Colonic mucosa (tissue), 4 donors: ENCODE measurements around the gene MARCO. TPM values are rescaled to one million over a fixed set of nuclear protein-coding genes. Genes with fewer than 3 reads are reported as not detected.

ENCODE experiments used
- DNase-seq: peaks from one replicate; pipeline ENCODE4 v3.0.0-alpha.2; 2020
- H3K27ac ChIP-seq: fragments of 200-600 bp; one replicate; pipeline ENCODE4 v1.8.0; 2021
- H3K27me3 ChIP-seq: fragments of 200-600 bp; one replicate; pipeline ENCODE4 v1.8.0; 2021
- H3K36me3 ChIP-seq: fragments of 200-600 bp; one replicate; pipeline ENCODE4 v1.8.0; 2021
- H3K4me1 ChIP-seq: fragments of 200-600 bp; one replicate; pipeline ENCODE4 v1.8.0; 2021; ENCODE audit warnings: mild to moderate bottlenecking
- H3K4me3 ChIP-seq: fragments of 200-600 bp; one replicate; pipeline ENCODE4 v1.8.0; 2021
- H3K9ac ChIP-seq, 2 donors: one replicate each; pipeline ENCODE4 v1.7.0; 2013; ENCODE audit warnings: control low read depth in 2 of 2, low read depth in 2 of 2, low read length in 2 of 2
- H3K9me3 ChIP-seq: fragments of 200-600 bp; one replicate; pipeline ENCODE4 v1.8.0; 2021
- CTCF ChIP-seq: fragments of 200-600 bp; IDR thresholded peaks from one replicate; pipeline ENCODE4 v1.8.0; 2022; ENCODE audit warnings: antibody characterized with exemption, mild to moderate bottlenecking
- intact Hi-C: fragments of 100-400 bp; cut with DNase I; formaldehyde crosslinking; loops from one replicate; pipeline ENCODE4 v1.14.1; 2022
- total RNA-seq, 2 donors: library from RNA; stranded (reverse); fragmentation: NEBNext Ultra II Directional in 1 of 2; extraction: Animal tissue kit (Norgen Biotek cat#: 25700) in 1 of 2; gene quantifications; one replicate each; pipeline ENCODE4 v1.2.1, GENCODE V29; 2021
- donor health status: healthy.
- donor health status: DM: no; HTN: no; CAD: no.
- donor health status: DM: no; HTN: no; CAD: no.

Gene MARCO
- total RNA-seq, 2 donors from 2014 or later: 0.77 to 3.7 TPM

- no peak overlapping the region for H3K27ac ChIP-seq
- intact Hi-C loops: no loop called here
- TF ChIP-seq CTCF: no peak
- no peaks in the 10 kb centered on the region for H3K27me3 ChIP-seq
- no peaks in the 10 kb centered on the region for H3K4me1 ChIP-seq
- H3K9me3 ChIP-seq: no peaks in the 10 kb centered on the region
- DNase-seq: no peak
- H3K36me3 ChIP-seq: no peaks in the 10 kb centered on the region
- no peak overlapping the region for H3K9ac ChIP-seq
- H3K4me3 ChIP-seq: no peak overlapping the region
Measured at GRCh38 chr2:118911936-118912335, 30.1 kb upstream of the MARCO start.

GRCh38 chr2:118913131-118913802, 28.7 kb upstream of the MARCO start:
- no peak overlapping the region for H3K9ac ChIP-seq
- intact Hi-C loops: no loop called here
- no peak for DNase-seq
- H3K4me3 ChIP-seq: no peak overlapping the region
- no peak for TF ChIP-seq CTCF
- H3K27ac ChIP-seq: no peak overlapping the region
- H3K27me3 ChIP-seq: no peaks in the 10 kb centered on the region
- no peaks in the 10 kb centered on the region for H3K9me3 ChIP-seq
- no peaks in the 10 kb centered on the region for H3K36me3 ChIP-seq
- H3K4me1 ChIP-seq: no peaks in the 10 kb centered on the region

GRCh38 chr2:118913803-118914645, 28.0 kb upstream of the MARCO start:
- no peak for TF ChIP-seq CTCF
- no peak overlapping the region for H3K27ac ChIP-seq
- H3K9ac ChIP-seq: no peak overlapping the region
- no peak for DNase-seq
- intact Hi-C loops: no loop called here
- no peak overlapping the region for H3K4me3 ChIP-seq
- no peaks in the 10 kb centered on the region for H3K9me3 ChIP-seq
- H3K27me3 ChIP-seq: no peaks in the 10 kb centered on the region
- no peaks in the 10 kb centered on the region for H3K36me3 ChIP-seq
- no peaks in the 10 kb centered on the region for H3K4me1 ChIP-seq

- intact Hi-C loops: no loop called here
- H3K4me3 ChIP-seq: no peak overlapping the region
- H3K36me3 ChIP-seq: no peaks in the 10 kb centered on the region
- no peak overlapping the region for H3K9ac ChIP-seq
- no peaks in the 10 kb centered on the region for H3K9me3 ChIP-seq
- no peak for TF ChIP-seq CTCF
- H3K4me1 ChIP-seq: no peaks in the 10 kb centered on the region
- no peaks in the 10 kb centered on the region for H3K27me3 ChIP-seq
- no peak for DNase-seq
- H3K27ac ChIP-seq: no peak overlapping the region
Measured at GRCh38 chr2:118914721-118915453, 27.1 kb upstream of the MARCO start.

GRCh38 chr2:118918017-118918416, 24.0 kb upstream of the MARCO start:
- H3K9me3 ChIP-seq: no peaks in the 10 kb centered on the region
- H3K36me3 ChIP-seq: no peaks in the 10 kb centered on the region
- H3K27ac ChIP-seq: no peak overlapping the region
- no peak overlapping the region for H3K4me3 ChIP-seq
- no peak for TF ChIP-seq CTCF
- DNase-seq: no peak
- H3K4me1 ChIP-seq: no peaks in the 10 kb centered on the region
- no peaks in the 10 kb centered on the region for H3K27me3 ChIP-seq
- intact Hi-C loops: no loop called here
- no peak overlapping the region for H3K9ac ChIP-seq
